ENCODE data around the gene HLA-DQB2.
"Not testable (repeated sequence)": the region's sequence is repeated elsewhere in the genome, so short reads cannot be mapped to it uniquely, and the experiment has no call there.

Gene HLA-DQB2

DNA sequence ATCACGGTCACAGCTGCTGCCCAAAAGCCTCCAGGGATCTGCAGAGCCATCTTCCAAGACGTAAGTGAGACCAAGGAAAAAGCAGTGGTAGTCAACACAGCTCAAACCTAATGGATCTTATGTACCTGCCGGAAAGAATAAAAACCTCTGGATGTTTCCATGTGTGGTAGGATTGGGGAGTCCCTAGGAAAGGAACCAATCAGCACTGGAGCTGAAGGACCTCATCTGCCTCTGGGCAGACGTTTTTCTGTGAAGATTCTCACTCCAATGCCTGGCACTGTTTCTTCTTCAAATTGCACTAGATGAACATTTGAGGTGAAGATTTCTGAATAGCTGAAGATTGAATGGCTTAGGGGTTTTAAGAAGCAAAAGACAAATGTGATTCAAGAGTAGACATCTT, at the start of gene HLA-DQB2:
HLA-DQB2 (minus strand) TSS at position 112 of the 400 bp plus-strand sequence; CDS start at position 50, 62 bp downstream.
- DNase-seq: peak; percentile 23

DNA sequence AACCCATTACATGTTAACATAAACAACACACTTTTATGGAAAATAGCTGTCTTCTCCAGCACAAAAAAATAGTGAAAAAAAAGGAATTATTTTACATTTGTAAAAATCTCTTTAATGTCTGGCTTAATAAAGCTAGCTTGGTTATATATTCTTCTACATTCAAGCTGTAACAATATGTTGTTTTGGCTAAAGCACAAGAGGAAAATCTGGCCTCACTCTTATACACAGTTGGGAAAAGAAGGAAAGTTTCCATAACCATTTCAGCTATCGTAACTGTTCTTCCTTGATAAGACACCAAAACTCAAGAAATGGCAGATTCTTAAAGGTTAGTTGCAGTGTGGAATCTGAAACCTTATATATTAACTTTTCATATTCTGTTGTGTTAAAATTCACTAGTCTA, 45.8 kb upstream of the HLA-DQB2 start:
- DNase-seq: no peak

DNA sequence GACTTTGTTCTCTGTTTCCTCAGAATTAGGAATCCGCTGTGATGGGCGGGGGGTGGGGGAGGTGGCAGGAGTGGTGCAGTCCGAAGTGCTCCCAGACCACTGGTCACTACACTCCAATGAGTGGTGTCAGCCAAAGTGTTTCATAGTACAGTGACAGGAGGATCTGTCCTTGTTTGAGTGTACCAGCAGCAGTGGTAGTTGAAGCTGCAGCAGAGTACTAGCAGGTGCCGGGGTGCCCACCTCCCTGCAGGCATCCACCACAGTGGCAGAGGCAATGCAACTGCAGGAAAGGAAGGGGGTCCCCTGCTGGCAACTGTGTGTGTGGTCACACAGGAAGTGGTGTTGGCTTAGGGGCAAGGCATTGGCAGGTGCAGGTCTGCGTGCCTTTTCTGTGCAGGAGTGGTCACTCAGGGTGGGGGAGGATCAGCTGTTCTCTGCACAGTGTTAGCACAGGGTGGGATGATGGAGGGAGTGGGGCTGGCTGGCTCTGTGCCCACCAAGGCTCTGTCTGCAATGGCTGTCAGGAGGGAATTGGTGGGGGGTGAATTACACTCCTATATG, 43.8 kb upstream of the HLA-DQB2 start:
- no peak for DNase-seq

DNA sequence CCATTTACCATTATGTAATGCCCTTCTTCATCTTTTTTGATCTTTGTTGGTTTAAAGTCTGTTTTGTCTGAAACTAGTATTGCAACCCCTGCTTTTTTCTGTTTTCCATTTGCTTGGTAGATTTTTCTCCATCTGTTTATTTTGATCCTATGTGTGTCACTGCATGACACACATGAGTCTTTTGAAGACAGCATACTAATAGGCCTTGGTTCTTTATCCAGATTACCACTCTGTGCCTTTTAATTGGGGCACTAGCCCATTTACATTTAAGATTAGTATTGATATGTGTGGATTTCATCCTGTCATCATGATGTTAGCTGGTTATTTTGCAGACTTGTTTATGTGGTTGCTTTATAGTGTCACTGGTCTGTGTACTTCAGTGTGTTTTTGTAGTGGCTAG, 42.1 kb upstream of the HLA-DQB2 start:
- DNase-seq: not testable (repeated sequence)

DNA sequence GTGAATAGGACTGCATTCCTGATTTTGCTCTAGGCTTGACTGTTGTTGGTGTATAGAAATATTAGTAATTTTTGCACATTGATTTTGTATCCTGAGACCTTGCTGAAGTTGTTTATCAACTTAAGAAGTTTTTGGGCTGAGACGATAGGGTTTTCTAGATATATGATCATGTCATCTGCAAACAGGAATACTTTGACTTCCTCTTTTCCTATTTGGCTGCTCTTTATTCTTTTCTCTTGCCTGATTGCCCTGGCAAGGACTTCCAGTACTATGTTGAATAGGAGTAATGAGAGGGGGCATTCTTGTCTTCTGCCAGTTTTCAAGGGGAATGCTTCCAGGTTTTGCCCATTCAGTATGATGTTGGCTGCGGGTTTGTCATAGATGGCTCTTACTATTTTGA, 40.1 kb upstream of the HLA-DQB2 start:
- no peak for DNase-seq

DNA sequence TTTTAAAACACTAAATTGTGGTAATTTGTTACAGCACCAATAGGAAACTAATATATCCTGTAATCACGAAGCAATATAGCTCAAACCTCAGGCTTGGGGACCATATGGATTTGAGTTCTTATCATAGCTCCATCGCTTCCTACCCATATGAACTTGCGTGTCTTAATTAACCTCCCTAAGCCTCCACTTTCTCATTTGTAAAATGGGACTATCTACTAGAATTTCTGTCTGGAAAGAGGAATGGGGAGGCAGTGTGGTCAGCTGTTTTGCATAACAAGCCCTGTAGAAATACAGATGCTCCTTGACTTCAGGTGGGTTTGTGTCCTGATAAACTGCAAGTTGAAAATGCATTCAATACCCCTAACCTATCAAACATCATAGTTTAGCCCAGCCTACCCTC, 36.4 kb upstream of the HLA-DQB2 start:
- DNase-seq: no peak

DNA sequence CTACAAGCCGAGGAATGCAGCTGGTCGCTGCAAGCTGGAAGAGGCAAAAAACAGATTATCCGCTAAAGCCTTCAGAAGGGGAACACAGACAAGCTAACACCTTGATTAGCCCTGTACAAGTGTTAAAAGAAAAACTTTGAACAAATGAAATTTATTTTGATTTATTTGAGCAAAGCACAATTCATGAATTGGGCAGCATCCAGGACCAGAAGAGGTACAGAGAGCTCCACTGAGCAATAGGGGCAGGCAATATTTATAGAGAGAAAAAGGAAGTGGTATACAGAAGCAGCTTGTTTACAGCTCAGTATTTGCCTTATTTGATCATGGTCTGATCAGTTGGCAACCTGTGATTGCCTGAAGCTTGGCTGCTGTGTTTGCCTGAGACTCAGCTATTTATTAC, 35.8 kb upstream of the HLA-DQB2 start:
- no peak for DNase-seq

DNA sequence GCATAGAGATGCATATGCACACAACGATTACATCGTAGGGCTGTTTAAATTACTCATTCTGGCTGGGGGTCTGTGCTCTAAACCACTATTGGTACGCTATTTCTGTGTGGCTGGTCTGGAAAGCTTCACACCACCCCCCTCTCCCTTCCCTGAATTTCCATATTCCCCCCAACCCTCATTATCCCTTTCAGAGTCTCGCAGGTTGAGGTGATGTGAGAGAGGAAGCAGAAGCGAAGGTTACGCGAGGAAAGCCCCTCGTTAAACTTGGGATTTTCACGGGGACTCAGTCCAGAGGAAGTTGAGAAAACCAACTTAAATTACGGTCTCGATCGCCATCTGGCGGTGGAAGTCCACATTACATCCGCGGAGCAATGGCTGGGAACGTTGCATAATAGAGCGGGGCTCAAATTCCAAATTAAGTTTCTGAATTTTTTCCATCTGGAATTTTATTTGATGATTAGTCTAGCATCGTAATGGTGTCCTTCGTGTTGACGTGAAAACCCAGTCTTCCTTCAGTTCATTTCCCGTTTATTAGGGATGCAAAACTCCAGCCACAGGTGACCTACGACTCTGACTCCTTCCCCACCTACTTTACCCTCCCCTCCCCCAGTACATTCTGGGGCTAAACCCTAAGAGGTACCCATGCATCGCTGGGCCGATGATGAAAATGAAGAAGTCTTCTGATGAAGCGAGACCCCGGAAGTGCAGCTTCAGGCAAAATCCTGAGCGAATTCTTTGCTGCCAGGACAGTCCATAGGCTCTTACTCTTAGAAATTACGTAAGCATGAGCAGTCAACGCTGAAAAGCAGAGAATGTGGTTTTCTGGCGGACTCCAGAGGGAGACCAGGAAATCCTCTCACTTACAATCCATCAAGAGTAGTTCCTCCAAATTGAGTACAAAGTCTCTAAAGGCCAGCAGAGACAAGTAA, 33.8 kb upstream of the HLA-DQB2 start:
- peak; percentile 76 for DNase-seq

DNA sequence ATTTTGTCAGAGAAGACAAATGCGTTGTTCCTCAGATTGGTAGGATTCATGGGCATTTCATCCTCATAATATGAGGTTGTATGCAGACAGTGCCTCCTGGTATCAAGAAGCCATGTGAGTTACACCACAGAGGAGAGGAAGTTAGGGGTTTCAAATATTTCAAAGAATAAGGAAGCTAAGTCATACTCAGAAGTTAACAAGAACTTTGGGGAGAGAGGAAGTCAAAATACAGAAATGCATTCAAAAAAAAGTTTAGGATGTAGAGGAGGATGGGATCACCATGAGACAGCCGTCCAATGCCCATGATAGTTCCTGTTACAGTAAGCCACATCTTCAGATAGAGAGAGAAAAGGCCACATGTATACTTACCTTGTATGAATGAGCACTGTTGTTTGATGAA, 31.2 kb upstream of the HLA-DQB2 start:
- no peak for DNase-seq

DNA sequence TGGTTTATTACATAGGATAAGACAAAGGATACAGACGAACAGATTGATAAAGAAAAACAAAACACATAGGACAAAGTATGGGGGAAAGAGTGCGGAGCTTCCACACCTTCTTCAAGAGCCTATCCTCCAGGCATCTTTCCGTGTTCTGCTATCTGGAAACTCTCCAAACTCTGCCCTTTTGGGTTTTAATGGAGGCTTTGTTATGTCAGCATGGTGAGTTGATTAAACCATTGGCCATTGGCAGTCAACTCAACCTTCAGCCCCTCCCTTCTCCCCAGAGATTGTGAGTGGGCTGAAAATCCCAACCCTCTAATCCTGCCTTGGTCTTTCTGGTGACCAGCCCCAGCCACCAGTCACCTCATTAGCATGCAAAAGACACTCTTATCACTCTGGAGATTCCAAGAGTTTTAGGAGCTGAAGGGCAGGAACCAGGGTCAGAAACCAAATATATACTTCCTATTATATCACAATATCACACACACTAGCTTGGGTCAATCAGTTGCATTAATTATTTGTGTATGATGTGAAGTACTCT, 29.6 kb upstream of the HLA-DQB2 start:
- DNase-seq: no peak

DNA sequence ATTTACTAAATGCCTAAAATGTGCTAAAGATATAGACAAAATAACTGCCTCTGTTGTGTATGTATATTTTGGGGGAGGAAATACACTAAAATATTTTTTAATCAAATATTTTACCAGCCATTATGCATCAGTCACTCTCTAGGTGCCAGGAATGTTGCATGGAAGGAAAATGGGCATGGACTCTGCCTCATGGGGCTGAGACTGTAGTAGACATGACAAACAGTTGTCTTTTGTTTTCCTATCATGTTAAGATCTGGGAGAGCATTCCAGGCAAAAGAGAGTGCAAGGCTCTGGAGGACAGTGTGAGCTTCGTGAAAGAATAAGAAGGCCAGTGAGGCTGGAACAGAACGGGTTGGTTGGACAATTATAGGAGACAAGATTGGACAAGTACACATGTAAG, 27.0 kb upstream of the HLA-DQB2 start:
- no peak for DNase-seq

DNA sequence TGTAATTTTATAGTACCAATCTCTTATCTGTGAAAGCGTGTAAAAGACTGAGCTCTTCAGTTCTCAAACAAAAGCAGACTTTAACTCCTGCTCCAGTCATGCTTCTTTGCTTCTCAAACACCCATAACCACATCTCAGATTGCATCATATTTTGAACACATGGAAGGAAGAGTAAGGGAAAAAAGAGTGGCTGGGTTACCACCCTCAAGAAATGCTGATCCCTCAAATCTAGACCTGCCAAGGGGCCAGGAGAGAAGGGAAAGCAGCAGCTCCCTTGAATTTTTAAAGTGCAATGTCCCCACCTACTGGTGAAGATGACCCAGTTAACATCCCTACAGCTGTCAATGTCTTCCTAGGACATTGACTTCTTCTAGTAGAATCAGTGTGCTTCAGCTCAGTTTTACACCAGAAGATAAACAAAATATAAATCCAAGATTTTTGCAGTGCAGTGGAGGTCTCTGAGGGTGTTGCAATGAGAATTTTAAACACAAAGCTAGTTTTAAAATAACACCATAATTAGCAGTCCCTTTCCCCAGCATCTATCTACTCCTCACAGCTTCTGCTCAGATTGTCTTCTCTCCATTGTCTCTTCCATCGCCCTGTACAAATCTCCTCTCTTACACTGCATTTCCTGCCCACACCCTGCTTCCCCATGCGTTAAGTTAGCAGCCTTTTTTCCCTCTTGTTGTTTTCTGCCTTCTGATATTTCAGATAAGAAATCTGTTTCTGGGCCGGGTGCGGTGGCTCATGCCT, 22.6 kb upstream of the HLA-DQB2 start:
- peak; percentile 76 for DNase-seq

DNA sequence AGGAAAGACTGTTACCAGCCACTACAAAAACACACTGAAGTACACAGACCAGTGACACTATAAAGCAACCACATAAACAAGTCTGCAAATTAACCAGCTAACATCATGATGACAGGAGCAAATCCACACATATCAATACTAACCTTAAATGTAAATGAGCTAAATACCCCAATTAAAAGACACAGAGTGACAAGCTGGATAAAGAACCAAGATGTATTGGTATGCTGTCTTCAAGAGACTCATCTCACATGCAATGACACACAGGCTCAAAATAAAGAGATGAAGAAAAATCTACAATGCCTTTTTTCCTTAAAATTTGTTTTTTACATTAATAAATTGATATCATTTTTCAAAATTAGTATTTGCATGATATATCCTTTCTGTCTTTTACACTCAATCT, 19.6 kb upstream of the HLA-DQB2 start:
- DNase-seq: not testable (repeated sequence)

DNA sequence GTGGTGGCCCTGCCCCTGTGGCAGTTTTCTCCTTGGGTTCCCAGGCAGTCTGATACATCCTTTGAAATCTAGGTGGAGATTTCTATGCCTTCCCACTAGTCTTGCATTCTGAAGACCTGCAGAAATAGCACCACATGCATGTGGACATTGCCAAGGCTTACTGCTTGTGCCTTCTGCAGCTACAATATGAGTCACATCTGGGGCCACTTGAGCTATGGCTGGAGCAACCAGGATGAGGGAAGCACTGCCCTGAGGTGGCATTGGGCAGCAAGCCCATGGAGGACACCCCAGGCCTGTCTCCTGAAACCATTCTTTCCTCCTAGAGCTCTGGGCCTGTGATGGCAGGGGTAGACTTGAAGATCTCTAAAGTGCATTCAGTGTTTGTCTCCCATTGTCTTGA, 15.7 kb upstream of the HLA-DQB2 start:
- no peak for DNase-seq

DNA sequence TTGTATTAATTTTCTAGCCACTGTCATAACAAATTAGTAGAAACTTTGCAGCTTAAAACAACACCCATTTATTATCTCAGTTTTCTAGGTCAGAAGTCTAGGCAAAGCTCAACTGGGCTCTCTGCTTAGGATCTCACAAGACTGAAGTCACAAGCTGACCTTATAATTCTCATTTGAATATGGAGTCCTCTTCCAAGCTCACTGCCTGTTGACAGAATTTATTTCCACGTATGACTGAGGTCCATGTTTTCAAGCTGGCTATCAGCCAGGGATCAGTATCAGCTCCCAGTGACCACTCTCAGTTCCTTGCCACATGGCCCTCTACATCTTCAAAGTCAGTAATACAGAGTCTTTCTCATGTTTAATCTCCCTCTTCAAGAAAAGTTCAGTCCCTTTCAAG, 11.7 kb upstream of the HLA-DQB2 start:
- DNase-seq: no peak

DNA sequence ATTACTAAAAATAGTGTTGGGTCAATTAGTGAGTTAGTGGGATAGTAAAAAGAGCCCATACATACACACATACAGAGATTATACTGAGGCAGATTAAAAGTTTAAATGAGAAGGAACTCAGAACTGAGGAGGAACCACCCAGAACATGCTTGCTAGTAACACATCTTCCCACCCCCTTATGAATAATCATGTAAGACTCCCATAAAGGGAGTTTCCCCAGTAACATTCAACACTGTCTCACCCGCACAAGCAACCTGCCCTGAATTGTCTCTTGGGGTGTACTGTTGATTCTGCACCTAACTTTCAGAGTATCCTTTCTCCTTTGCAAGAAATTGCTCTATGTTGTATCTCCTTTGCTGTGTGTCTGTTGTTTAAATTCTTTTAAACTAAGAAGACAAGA, 11.1 kb upstream of the HLA-DQB2 start:
- no peak for DNase-seq

DNA sequence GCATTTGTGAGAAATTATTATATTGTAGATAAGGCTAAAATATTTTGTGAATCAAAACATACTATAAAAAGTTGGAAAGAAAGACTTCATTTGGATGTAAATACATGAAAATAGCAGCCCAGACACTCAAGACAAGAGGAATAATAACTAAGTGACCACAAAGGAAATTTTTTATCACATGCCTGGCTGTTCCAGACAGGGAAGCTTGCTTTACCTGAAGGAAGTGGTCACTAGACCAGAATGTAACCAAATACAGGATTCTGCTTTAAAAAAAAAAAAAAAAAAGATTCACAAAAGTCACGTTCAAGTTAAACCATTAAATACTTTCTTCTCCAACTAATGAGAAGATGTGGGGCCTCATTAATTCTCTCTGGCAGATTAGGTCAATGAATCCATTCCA, 9.3 kb upstream of the HLA-DQB2 start:
- no peak for DNase-seq

DNA sequence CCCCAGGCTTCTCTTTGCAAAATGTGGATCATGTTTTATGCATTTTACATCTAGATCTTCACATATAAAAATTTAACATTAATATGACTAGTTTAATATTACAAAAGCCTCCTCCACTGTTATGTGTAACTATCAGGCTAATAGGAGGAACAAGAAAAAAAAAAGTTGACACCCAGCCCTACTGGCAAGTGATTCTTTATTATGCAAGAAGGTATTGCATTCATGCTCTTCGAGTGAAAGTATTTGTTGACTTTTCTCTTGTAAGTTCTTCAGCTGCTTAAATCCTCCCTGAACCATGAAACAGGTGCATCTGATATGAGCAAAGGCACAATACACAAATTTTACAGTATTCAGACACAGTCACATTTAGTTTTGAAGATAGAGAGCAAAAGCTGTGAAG, 716 bp upstream of the HLA-DQB2 start:
- no peak for DNase-seq

DNA sequence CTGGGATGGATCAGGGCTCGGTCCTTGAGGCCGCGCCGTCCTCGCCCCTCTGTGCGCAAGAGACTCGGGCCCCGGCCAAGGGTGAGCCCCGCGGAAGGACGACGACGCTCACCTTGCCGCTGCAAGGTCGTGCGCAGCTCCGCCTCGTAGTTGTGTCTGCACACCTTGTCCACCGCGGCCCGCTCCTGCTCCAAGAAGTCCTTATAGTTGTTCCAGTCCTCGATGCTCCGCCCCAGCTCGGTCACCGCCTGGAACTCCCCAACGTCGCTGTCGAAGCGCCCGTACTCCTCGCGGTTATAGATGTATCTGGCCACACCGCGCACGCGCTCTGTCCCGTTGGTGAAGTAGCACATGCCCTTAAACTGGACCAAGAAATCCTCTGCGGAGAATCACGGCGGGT, 1.8 kb downstream of the HLA-DQB2 start:
- DNase-seq: no peak

DNA sequence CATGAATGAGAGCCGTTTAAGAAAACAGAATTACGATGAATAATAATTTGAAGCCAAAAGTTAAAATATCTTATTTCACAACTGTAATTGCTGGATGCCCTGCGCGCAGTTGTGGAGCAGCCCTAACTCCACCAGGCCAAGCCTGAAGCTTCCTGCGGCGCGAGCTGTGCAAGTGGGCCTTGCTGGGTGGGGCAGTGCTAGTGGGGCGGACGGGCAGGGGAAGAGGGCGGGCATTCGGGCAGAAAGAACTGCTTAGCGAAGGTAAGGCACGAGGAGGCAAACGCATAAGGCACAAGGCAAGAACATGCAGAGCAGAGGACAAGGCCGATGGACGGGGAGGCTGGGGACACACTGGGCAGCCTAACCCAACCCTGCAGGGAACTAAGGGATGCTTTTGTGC, 2.3 kb downstream of the HLA-DQB2 start:
- no peak for DNase-seq

DNA sequence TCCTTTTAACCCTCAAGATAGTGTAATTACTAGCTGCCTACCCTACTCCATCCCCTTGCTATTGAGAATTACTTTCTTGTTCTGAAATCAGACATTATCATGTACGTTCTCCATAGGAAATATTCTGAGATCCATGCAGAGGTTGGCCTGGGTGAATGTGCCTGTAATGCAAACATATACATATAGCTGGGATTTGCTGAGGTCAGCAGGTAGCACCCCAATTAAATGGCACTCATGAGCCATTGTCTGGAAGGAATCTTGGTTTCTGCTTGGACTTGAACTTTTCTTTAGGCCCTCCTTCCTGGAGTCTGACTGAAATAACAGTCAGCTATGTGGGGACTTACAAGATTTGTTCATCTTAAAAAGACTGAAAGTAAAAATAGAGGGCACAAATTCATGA, 3.7 kb downstream of the HLA-DQB2 start:
- DNase-seq: no peak

DNA sequence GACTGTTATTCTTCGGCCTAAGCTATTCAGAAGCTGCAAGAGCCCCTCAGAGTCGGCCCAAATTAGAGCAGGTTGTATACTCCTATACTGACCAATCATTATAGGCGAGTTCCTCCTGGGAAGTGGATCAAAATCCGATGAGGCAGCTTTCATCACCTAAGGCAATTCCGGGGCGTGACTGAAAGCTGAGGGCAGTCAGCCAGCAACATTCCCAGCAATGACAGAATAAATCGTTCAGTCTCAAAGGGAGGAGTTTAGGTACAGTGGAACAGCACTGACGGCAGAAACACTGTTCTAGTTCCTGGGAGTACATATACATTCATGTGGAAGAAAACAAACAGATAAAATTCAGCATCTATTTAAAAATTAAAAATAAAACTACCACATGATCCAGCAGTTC, 10.8 kb downstream of the HLA-DQB2 start:
- no peak for DNase-seq

DNA sequence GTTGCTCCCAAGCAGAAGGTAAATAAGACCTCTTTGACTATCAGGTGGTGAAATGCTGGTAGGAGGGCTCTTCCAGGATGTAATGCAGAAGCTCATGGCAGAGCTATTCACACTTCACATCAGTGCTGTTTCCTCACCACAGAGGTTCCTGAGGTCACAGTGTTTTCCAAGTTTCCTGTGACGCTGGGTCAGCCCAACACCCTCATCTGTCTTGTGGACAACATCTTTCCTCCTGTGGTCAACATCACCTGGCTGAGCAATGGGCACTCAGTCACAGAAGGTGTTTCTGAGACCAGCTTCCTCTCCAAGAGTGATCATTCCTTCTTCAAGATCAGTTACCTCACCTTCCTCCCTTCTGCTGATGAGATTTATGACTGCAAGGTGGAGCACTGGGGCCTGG, 17.7 kb downstream of the HLA-DQB2 start:
- DNase-seq: not testable (repeated sequence)

DNA sequence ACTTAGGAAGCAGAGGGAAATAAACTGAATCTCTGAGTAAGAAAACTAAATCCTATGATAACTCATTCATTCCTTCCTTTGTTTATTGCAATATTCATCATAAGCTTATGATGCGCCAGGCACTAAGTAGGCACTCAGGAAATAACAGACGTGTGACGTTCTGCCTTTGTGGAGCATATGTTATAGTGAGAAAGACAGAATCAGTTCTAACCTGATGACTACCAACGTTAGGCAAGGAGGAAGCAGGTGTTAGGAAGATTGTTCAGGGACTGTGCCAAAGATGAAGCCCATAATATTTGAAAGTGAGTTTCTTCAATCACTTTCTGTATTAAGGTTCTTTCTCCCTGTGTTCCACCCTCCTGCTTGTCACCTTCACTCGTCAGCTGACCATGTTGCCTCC, 18.6 kb downstream of the HLA-DQB2 start:
- no peak for DNase-seq

Measured in NCI-H82 (cell line).